ENCODE results near the gene PRCC.
"Not testable (repeated sequence)": the region's sequence is repeated elsewhere in the genome, so short reads cannot be mapped to it uniquely, and the experiment has no call there.

Gene PRCC

GRCh38 chr1:156744786-156745419 is 22.4 kb upstream of the PRCC start:
- no peak for DNase-seq

- no peak for DNase-seq
These were observed 21.5 kb upstream of the PRCC start for GRCh38 chr1:156745881-156746280.

GRCh38 chr1:156746406-156746727 is 21.0 kb upstream of the PRCC start:
- no peak for DNase-seq

GRCh38 chr1:156746728-156747631 is 20.4 kb upstream of the PRCC start:
- peak; percentile 36 to 44 for DNase-seq

GRCh38 chr1:156747742-156748669 is 19.3 kb upstream of the PRCC start:
- no peak for DNase-seq

GRCh38 chr1:156748670-156749418 is 18.5 kb upstream of the PRCC start:
- peak in 1 of 2 donors; percentile 45 for DNase-seq

- no peak for DNase-seq
These were observed 17.8 kb upstream of the PRCC start for GRCh38 chr1:156749419-156750118.

GRCh38 chr1:156750191-156750672 is 17.1 kb upstream of the PRCC start:
- DNase-seq, result peak in 1 of 2 donors; percentile 44

- DNase-seq, result no peak
These were observed 16.5 kb upstream of the PRCC start for GRCh38 chr1:156750711-156751450.

GRCh38 chr1:156751451-156751756 is 15.9 kb upstream of the PRCC start, which contains the start of gene HDGF:
Gene HDGF, minus strand, starts transcription at chr1:156751675. Its CDS starts 246 bp downstream, at chr1:156751429.
- no peak for DNase-seq

- peak; percentile 75 to 89 for DNase-seq
These were observed 15.4 kb upstream of the PRCC start for GRCh38 chr1:156751757-156752481.

GRCh38 chr1:156752843-156753482 is 14.4 kb upstream of the PRCC start:
- no peak for DNase-seq

- no peak for DNase-seq
These were observed 13.1 kb upstream of the PRCC start for GRCh38 chr1:156754219-156754618.

- DNase-seq, result no peak
These were observed 11.8 kb upstream of the PRCC start for GRCh38 chr1:156755527-156755950.

GRCh38 chr1:156756355-156756754 is 11.0 kb upstream of the PRCC start:
- no peak for DNase-seq

GRCh38 chr1:156757572-156758253 is 9.6 kb upstream of the PRCC start:
- not testable (repeated sequence) for DNase-seq

GRCh38 chr1:156760092-156760795 is 7.1 kb upstream of the PRCC start:
- DNase-seq, result no peak

- DNase-seq, result no peak
These were observed 6.6 kb upstream of the PRCC start for GRCh38 chr1:156760796-156761104.

GRCh38 chr1:156765136-156765535 is 2.2 kb upstream of the PRCC start:
- not testable (repeated sequence) for DNase-seq
